ENCODE data around the gene ADAMTS12.

DNA sequence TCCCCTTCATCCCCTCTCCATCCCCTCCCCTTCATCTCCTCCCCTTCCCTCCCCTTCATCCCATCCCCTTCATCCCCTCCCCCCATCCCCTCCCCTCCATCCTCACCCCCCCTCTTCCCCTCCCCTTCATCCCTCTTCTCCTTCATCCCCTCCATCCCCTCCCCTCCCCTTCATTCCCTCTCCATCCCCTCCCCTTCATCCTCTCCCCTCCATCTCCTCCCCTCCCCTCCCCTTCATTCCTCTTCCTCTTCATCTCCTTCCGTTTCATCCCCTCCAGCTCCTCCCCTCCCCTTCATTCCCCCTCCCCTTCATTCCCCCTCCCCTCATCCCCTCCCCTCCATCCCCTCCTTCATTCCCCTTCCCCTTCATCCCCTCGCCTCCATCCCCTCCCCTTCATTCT is 410.9 kb downstream of the ADAMTS12 start:
- TF ChIP-seq, protein P1, sequence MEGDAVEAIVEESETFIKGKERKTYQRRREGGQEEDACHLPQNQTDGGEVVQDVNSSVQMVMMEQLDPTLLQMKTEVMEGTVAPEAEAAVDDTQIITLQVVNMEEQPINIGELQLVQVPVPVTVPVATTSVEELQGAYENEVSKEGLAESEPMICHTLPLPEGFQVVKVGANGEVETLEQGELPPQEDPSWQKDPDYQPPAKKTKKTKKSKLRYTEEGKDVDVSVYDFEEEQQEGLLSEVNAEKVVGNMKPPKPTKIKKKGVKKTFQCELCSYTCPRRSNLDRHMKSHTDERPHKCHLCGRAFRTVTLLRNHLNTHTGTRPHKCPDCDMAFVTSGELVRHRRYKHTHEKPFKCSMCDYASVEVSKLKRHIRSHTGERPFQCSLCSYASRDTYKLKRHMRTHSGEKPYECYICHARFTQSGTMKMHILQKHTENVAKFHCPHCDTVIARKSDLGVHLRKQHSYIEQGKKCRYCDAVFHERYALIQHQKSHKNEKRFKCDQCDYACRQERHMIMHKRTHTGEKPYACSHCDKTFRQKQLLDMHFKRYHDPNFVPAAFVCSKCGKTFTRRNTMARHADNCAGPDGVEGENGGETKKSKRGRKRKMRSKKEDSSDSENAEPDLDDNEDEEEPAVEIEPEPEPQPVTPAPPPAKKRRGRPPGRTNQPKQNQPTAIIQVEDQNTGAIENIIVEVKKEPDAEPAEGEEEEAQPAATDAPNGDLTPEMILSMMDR (IDR thresholded peaks at IDR 0.05): no peak
- no peak for TF ChIP-seq POLR2A (IDR thresholded peaks at IDR 0.05)
